ENCODE data around the gene PPIH.

Gene PPIH

GRCh38 chr1:42657201-42657600 lies 1.0 kb upstream of the PPIH start:
- no peak overlapping the region for H3K4me3 ChIP-seq (ENCODE audit: low read depth, low read length)

GRCh38 chr1:42658877-42659337 lies 684 bp downstream of the PPIH start:
- TF ChIP-seq CTCF (IDR thresholded peaks at IDR 0.05; ENCODE audit: borderline replicate concordance, insufficient read depth, low read depth, low read length): no peak
- H3K4me3 ChIP-seq (ENCODE audit: low read depth, low read length): peak overlapping the region; percentile 62

More at GRCh38 chr1:42657201-42657600, 1.0 kb upstream of the PPIH start:
- TF ChIP-seq CTCF (IDR thresholded peaks at IDR 0.05; ENCODE audit: borderline replicate concordance, insufficient read depth, low read depth, low read length): no peak

- H3K4me3 ChIP-seq (ENCODE audit: low read depth, low read length): no peak overlapping the region
- no peak for TF ChIP-seq CTCF (IDR thresholded peaks at IDR 0.05; ENCODE audit: borderline replicate concordance, insufficient read depth, low read depth, low read length)
Observed at GRCh38 chr1:42660907-42661500, 2.8 kb downstream of the PPIH start.

GRCh38 chr1:42669936-42670335 lies 11.7 kb downstream of the PPIH start:
- no peak for TF ChIP-seq CTCF (IDR thresholded peaks at IDR 0.05; ENCODE audit: borderline replicate concordance, insufficient read depth, low read depth, low read length)
- H3K4me3 ChIP-seq (ENCODE audit: low read depth, low read length): no peak overlapping the region

- H3K4me3 ChIP-seq (ENCODE audit: low read depth, low read length): no peak overlapping the region
- no peak for TF ChIP-seq CTCF (IDR thresholded peaks at IDR 0.05; ENCODE audit: borderline replicate concordance, insufficient read depth, low read depth, low read length)
Observed at GRCh38 chr1:42670425-42670824, 12.2 kb downstream of the PPIH start.

GRCh38 chr1:42674214-42674613 lies 16.0 kb downstream of the PPIH start:
- no peak overlapping the region for H3K4me3 ChIP-seq (ENCODE audit: low read depth, low read length)
- no peak for TF ChIP-seq CTCF (IDR thresholded peaks at IDR 0.05; ENCODE audit: borderline replicate concordance, insufficient read depth, low read depth, low read length)

- no peak for TF ChIP-seq CTCF (IDR thresholded peaks at IDR 0.05; ENCODE audit: borderline replicate concordance, insufficient read depth, low read depth, low read length)
- no peak overlapping the region for H3K4me3 ChIP-seq (ENCODE audit: low read depth, low read length)
Observed at GRCh38 chr1:42674682-42675081, 16.5 kb downstream of the PPIH start.
